HG03469 (cell line): ENCODE results near the gene GATA1.

Experiments
- ATAC-seq: cut with Tn5 transposase; IDR thresholded peaks from one replicate; pipeline ENCODE4 v1.9.1; 2021; ENCODE audit warnings: mild to moderate bottlenecking, moderate library complexity, moderate number of reproducible peaks; ENCODE audit not compliant: unreplicated experiment

Gene GATA1

GRCh38 chrX:48784726-48785125 lies 1.7 kb upstream of the GATA1 start:
- ATAC-seq: no peak

- ATAC-seq: no peak
Measured at GRCh38 chrX:48785186-48785539, 1.2 kb upstream of the GATA1 start.

GRCh38 chrX:48785540-48786214 lies 713 bp upstream of the GATA1 start:
- no peak for ATAC-seq

GRCh38 chrX:48786825-48787504 lies 575 bp downstream of the GATA1 start:
- no peak for ATAC-seq

GRCh38 chrX:48787505-48788443 lies 1.4 kb downstream of the GATA1 start:
- ATAC-seq: no peak

- no peak for ATAC-seq
Measured at GRCh38 chrX:48789366-48790220, 3.2 kb downstream of the GATA1 start.

GRCh38 chrX:48790477-48790876 lies 4.1 kb downstream of the GATA1 start:
- no peak for ATAC-seq

- no peak for ATAC-seq
Measured at GRCh38 chrX:48791063-48791820, 4.9 kb downstream of the GATA1 start.

- no peak for ATAC-seq
Measured at GRCh38 chrX:48792219-48792618, 5.8 kb downstream of the GATA1 start.

- ATAC-seq: no peak
Measured at GRCh38 chrX:48793935-48794334, 7.5 kb downstream of the GATA1 start.

GRCh38 chrX:48794340-48794910 lies 8.0 kb downstream of the GATA1 start:
- ATAC-seq: no peak

- ATAC-seq: no peak
Measured at GRCh38 chrX:48794911-48795515, 8.6 kb downstream of the GATA1 start.

- no peak for ATAC-seq
Measured at GRCh38 chrX:48798318-48798717, 11.9 kb downstream of the GATA1 start.

- ATAC-seq: no peak
Measured at GRCh38 chrX:48800574-48801279, 14.3 kb downstream of the GATA1 start.

GRCh38 chrX:48801280-48802088 lies 15.1 kb downstream of the GATA1 start, which contains the start of gene HDAC6:
HDAC6 (plus strand) TSS chrX:48802067; CDS start chrX:48802693, 626 bp downstream.
- ATAC-seq: peak; percentile 71

- ATAC-seq: peak; percentile 20
Measured at GRCh38 chrX:48802089-48802904, 15.9 kb downstream of the GATA1 start.

GRCh38 chrX:48802905-48803200 lies 16.5 kb downstream of the GATA1 start:
- ATAC-seq: no peak
